ENCODE data around the gene PI16.

Gene PI16, protein sequence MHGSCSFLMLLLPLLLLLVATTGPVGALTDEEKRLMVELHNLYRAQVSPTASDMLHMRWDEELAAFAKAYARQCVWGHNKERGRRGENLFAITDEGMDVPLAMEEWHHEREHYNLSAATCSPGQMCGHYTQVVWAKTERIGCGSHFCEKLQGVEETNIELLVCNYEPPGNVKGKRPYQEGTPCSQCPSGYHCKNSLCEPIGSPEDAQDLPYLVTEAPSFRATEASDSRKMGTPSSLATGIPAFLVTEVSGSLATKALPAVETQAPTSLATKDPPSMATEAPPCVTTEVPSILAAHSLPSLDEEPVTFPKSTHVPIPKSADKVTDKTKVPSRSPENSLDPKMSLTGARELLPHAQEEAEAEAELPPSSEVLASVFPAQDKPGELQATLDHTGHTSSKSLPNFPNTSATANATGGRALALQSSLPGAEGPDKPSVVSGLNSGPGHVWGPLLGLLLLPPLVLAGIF

DNA sequence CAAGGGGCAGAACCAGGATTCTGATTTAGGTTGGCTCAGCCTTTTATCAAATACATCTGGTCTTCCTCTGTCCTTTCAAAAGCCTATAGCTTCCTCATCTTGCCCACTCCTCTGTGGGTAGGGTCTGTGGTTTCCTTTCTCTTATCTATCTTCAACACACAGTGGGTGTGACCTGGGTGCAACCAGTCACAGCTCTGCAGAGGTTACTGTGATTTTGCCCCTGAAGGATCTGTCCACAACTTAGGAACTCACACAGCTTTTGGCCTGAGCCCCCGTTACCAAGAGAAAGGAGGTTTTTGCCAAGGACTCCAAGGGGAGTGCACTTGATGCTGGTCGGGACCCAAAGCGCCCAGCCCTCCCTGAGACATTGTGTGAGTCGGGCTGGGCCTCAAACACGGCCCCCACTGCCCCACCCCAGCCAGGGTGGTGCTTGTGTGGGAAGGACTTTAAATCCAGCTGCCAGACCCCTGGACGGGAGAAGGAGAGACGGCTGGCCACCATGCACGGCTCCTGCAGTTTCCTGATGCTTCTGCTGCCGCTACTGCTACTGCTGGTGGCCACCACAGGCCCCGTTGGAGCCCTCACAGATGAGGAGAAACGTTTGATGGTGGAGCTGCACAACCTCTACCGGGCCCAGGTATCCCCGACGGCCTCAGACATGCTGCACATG lies at the start of gene PI16:
Gene PI16, plus strand, starts transcription at position 477 of the 670 bp plus-strand sequence. Its CDS starts 23 bp downstream, at position 500.
- DNase-seq = no peak

DNA sequence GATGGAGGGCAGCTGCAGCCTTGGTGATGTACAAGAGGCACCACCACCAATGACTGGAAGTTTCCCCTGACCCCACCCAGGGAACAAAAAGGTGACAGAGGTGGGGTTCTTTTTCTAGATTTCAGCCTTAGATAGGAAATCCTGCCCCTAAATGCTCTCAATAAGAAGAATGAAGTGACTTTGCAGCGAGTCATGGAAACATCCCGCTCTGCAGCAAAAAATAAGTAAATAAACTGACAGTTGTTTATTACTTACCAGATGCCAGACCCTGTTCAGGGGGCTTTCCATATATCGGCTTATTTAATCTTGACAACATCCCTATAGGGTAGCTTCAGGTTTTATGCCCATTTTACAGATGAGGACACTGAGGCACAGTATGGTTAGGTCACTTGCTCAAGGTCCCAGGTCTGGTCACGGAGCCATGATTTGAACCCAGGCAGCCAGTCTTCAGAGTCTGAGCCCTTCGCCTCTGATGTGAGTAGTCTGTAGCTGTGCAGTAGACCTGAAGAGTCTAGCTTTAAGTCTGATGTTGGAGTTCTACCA lies 49.6 kb upstream of the PI16 start:
- DNase-seq = no peak

DNA sequence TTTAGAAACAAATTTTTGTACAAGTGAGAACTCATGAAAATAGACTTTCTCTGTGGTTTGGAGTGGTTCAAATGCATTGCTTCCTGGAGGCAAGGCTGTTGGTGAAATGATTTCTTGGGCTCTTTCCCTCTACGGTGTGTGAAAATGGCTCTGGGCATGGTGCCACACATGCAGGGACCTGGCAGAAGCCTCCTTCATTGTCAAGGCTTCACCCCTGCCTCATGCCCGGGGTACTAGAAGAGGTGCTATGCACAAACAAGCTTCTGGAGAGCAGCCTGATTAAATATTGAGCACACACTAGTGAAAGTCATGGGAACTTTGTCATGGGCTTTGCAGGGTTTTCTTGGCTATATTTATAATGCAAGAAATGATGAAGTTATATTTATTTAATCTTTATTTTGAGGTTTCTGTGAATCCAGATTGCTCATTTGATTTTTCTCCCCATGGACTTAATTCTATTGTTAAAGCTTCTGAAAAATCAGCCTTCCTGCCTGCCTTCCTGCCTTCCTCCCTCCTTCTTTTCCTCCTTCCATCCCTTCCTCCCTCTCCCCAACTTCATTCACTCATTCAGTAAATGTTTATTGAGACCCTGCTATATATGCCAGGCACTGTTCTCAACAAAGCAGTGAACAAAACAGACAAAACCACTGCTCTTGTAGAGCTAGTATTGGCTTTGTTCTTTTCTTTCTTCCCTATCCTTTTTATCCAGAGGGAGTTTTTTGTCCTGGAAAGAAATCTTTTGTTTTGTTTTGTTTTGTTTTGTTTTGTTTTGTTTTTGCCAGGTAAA lies 47.8 kb upstream of the PI16 start:
- no peak for DNase-seq

DNA sequence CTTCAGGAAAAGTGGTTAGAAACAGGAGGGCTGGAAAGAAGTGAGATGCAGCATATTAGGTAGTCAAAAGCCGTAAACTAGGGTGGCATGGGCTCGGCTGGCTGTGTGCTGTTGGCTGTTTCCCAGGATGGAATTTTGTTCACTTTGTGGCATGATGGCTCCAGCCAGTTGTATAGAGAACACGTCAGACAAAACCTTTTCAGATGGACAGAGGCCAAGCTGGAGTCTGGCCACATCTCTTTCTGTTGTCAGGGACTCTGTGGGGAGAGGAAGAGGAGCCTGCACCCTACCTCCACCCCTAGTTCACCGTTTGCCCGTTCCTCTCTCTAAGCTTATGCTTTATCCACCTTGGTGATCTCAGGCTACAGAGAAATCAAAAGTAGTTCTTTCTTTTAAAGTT lies 46.8 kb upstream of the PI16 start:
- DNase-seq = no peak

DNA sequence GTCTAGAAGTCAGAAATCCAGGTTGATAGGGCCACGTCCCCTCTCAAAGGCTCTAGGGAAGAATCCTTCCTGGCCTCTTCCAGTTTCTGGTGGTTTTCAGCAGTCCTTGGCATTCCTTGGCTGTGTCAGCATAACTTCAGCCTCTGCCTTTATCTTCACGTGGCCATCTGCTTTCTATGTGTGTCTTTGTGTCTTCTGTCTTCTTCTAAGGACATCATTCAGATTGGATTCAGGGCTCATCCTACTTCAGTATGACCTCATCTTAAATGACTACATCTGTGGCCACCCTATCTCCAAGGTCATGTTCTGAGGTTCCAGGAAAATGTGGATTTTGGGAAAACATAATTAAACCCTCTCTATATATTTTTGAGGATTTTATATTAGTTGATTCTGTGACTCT lies 45.8 kb upstream of the PI16 start:
- DNase-seq = no peak

DNA sequence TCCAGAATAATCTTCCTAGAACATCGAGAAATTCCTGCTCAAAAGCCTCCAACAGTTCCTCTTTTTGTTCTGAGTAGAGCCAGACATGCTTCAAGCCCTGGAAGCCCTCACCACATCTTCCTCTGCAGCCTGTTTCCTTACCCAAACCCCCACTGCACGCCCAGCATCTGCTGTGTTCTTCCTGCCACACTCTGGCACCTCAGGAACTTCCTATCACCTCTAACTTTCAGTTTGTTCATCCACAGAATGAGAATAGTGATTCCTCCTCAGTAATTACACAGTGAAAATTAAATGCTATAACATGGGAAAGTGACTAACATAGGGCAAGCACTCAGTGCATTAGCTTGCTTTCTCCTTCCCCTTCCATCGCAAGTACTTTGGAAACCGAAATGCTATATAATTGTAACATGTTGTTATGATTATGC lies 42.5 kb upstream of the PI16 start:
- peak in 1 of 2 donors; percentile 27 for DNase-seq

DNA sequence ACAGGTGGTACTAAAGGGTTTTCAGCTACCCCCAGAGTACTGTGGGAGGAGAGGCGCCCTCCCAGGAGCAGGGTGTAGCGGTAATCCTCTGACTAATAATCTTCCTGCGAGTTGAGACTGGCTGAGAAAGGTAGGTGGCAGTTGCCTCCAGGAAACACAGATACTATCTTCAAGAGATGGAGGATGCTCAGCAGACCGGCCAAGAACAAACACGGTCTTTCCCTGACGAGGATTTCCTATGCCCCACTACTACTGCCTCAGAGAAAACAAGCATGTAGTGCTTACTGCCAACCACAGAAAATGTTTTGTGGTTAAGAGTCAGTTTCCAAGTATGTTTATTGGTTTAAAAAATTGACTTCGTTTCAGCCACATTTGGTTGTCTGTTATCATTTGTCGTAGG lies 42.0 kb upstream of the PI16 start:
- peak; percentile 30 to 49 for DNase-seq

DNA sequence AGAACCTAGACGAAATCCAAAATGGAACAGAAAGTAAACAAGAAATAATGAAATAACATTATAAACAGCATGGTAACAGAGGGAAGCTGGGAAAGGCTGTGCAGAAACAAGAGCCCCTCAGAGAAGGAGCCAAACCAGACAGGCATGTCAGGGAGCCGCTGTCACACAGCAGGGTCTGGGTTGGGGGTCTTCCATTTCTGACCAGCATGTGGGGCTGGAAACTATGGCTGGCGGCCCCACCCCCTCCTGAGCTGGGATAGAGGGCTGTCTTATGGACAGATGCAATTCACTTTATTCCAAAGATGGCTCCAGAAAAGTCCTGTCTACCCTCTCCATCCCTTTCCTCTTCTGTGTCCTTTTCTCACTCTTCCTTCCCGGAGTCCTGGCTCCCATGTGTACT lies 41.5 kb upstream of the PI16 start:
- no peak for DNase-seq

DNA sequence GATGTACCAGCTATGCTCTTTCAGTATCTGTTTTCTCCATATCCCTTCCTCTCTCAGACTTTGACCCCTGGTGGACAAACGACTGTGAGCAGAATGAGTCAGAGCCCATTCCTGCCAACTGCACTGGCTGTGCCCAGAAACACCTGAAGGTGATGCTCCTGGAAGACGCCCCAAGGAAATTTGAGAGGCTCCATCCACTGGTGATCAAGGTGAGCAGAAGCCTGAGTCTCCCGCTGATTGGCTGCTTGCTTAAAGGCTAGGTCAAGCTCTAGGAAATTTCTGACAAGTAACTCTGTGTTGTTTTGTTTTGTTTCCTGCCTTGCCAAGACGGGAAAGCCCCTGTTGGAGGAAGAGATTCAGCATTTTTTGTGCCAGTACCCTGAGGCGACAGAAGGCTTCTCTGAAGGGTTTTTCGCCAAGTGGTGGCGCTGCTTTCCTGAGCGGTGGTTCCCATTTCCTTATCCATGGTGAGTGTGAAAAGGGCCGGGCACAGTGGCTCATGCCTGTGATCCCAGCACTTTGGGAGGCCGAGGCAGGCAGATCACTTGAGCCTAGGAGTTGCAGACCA lies 40.2 kb upstream of the PI16 start:
- no peak for DNase-seq

DNA sequence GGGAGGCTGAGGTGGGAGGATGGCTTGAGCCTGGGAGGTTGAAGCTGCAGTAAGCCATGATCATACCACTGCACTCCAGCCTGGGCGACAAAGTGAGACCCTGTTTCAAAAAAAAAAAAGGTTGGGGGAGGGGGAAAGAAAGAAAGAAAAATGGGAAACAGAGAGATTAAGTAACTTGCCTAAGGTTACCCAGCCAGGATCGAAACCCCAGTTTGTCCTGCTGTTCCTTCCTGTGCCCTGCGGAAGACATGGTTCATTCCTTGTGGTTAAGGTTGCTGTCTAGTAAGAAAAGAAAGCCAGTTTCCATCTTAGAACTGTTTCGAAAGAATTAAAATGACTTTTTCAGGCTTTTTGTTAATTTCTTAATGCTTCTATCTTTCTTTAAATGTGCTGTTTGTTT lies 38.9 kb upstream of the PI16 start:
- no peak for DNase-seq

DNA sequence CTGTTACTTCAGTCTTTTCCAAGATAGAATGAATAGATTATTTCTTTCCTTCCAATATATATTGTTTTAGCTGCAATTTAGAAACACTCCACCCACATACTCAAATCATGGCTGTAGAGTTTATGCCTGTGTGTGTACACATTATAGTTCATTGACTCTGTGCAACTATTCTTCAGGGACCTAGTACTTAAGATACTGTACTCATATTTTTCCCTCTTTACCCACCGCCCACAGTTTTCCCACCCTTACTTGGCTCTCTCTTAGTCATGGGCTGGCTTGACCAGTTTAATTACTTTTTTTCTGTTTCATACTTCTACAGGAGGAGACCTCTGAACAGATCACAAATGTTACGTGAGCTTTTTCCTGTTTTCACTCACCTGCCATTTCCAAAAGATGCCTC lies 38.4 kb upstream of the PI16 start:
- no peak for DNase-seq

DNA sequence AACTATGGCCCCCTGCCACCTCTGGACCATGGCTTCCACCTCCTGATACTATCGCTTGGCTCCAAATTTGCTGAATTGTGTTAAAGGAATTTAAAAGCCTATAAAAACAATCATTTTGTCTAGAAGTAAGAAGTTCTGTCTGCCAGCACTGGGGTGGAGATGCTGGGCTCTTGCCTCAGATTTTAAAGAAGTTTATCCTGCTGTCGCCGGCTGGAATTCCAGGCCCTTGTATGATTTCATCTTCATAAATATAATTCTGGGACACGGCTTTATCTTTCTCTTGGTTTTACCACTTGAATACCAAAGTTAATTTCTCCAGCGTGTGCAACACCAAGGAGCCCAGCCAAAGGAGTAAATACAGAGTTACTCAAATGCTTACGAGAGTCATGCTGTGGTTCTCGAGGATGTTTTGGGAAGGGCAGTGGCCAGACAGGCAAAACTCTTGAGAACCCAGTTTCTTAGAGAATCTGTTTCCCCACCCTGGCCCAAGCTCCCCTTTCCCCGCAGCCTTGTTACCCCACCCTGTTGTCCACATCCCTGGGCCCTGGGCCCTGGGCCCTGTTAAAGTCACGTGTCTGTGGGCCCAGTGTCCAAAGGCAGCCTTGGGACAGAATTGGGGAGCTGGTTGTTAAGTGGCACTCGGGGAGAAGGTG lies 36.9 kb upstream of the PI16 start:
- no peak for DNase-seq

DNA sequence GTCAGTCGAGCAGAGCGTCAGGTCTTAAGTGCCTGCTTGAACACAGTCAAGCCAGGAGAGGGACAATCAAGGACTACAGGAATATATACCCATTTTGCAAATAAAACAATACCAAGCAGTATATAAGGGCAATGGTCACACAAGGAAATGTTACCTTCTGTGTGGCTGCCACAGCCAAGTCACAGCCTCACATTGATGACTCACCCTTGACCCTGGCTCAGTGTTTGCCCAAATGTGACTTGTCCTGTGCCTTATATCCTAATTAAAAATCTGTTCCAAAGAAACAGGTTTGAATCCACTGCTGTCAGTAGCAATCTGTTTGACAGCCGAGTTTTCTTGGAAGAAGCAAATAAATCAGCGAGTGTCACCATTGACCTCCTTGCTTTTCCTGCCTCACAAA lies 34.5 kb upstream of the PI16 start:
- no peak for DNase-seq

DNA sequence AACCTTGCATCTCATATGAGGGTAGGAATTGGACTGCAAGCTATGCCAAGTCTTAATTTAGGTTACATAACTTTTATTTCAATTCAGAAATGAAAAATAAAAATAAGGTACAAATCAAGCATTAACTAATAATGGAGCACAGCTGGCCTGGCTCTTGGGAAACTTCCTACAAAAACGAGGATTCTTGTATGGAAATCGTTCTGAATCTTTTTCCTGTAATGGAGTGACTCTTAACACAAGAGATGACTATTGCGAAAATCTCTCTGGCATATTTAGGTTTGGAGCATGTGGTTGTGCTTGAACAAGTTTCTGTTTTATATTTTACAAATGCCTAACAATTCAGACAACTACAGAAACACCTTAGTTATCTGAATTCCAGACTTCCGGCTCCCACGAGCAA lies 34.0 kb upstream of the PI16 start:
- no peak for DNase-seq

DNA sequence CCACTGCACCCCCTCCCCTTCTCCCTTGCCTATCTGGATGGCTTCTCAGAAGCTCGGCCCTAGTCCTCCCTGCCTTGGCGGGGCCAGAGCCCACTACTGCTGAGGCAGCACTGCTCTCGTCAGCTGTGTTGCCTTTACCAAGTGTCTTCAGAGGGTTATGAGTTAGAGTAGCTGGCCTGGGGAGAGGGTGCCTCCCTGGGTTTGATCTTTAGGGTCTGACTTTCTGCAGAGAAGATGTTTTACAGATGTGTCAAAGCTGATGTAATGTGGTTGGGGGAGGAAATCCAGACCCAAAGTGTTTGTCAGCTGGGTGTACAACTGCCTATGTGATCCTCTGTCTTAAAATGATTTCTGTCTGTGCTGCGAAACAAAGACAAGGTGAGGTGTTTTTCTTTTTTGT lies 30.4 kb upstream of the PI16 start:
- no peak for DNase-seq

DNA sequence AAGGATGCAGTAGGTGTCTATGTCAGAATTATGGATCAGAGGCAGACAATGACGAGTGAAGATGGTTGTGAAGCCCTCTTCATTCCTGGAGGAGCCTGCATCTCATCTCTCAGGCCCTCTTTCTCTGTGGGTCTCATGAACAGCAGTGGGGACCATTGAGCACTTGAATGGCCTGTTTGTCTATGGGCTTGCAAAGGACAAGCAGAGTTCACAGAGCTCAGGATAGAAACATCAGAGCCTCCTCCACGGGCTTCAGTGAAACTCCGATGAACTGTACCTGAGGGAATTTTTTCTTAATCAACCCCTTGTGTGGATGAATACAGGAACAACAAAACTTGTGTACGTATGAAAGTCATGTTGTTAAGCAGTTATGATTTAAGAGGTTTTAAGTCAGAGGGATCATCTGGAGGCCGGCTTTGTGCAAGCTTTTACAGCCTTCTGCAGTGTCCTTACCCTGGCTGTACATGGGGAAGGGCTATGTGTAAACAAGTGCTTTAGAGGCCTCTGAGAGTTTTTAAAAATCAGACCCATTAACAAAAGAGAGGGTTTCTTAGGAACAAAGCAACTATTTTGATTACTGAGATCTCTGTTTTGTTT lies 29.7 kb upstream of the PI16 start:
- DNase-seq = no peak

DNA sequence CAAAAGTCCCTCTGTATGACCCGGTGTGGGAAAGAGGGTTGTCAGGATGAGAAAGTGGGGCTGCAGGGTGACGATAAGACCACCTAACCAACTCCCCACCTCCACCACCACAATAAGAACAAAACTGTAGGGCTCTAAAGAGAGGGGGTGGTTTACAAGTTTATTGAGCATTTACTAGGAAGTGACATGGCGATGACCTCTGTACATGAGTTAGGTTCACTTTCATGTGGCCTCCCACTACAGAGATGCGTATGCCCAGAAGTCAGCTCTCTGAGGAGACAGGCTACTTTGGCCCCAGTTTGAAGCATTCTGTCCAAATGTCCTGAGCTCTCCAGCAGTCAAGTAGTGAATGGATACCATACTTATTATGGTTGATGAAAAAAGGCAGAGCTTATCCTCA lies 28.7 kb upstream of the PI16 start:
- DNase-seq = no peak

DNA sequence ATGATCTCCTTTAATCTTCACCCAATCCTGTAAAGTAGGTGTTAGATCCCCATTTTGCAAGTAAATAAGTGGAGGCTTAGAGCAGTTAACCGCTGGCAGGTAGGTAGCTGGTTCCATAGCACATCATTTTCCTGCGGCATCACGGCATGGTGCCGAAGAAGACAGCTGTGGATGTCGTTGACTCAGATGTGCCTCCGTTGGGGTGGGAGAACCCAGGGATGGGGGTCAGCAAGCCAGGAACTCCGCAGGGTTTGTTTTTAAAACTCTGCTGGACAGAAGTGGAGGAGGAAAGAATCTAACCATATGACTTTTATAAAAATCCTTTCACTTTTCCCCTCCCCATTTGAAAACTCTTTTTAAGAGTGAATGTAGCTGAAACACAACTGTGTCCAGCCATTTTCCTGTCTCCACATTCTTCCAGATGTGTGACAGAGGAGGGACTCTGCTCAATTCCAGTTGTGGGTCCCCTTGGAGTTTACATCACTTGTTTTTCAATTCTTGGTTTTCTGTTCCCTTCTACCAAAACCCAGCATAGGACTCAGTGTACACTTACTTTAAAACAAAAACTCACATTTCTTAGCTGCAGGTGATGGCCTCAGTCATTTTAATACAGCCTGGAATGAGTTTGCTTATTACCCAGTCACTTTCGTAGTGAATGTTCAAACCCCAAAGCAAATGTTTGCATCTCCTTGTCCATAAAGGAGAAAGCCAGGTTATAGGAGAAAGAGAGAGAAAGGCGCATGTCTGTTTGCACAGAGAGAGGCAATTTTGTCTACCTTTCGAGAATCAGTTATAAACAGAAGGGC lies 27.6 kb upstream of the PI16 start:
- no peak for DNase-seq

DNA sequence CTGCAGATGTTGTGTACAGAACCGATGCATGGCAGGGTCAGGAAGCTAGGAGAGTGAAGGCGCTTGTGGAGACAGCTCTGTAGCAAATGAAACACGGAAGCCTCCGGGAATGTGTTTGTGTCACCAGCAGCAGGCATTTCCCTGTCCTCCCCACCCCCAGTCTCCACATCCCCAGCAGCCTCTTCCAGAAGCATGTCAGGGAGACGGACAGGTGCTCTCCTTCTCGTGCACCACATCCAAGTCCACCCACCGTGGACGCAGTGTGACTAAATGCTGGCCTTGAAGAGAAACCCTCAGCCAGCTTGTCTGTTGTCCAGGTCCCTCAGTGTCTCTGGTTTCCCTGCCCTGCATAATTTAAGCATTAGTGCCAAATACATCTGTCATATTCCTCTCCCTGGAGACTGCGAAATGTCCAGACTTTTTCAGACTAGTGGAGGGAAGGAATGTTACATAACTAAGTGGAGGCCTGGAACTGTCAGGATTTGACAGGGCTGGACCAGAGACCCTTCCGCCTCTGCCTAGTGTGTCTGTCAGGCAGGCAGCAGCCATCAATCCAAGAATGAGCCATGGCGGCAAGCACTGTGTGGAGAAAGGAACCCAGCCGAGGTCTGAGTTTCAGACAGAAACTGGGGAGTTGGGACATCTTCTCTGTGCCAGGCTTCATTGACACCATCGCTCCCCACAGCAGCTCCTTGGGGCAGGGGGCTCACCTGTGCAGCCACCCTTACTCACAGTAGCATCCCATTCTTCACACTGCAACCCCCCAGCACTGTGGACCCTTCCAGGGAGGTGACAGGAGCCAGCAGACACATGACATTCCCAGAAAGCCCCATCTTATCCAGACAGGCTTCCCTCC lies 26.6 kb upstream of the PI16 start:
- no peak for DNase-seq

DNA sequence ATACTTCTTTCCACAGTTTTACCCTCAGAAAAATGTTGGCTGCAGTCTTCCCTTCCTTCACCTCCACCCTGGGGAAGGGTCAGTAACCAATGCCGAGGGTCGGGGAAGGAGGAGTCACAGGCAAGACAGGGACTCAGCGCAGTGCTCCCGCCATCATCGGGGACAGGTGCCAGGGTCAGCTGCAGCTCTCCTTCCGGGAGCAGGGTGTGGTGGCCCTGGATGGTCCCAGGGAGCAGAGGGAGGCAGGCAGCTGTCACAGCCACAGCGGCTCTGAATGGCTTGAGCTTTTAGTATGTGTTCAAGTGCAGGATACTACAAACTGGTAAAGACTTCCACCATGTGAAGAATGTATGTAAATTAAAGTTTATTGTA lies 26.0 kb upstream of the PI16 start:
- DNase-seq = no peak
